DND-41 (cell line): ENCODE measurements around the gene JAGN1.
"Not testable (repeated sequence)": the region's sequence is repeated elsewhere in the genome, so short reads cannot be mapped to it uniquely, and the experiment has no call there.

Experiments
- ATAC-seq: fragments of 200-7000 bp; cut with Tn5 transposase; 3 replicates; pipeline ENCODE4 v1.9.1; 2021; ENCODE audit warnings: low read depth; ENCODE audit not compliant: insufficient read depth
- DNase-seq: peaks from one replicate; pipeline ENCODE4 v3.0.0-alpha.2; 2020
- H2AFZ ChIP-seq: 2 replicates; pipeline ENCODE4 v1.6.0; 2012; ENCODE audit warnings: low read depth, low read length
- H3K27ac ChIP-seq: 2 replicates; pipeline ENCODE4 v1.5.1; 2012; ENCODE audit warnings: low read length, inconsistent platforms
- H3K27me3 ChIP-seq: fragments of 200-600 bp; sonication (generic); 2 replicates; pipeline ENCODE4 v1.6.0; 2012; ENCODE audit warnings: low read length, mild to moderate bottlenecking, inconsistent platforms; ENCODE audit not compliant: insufficient read depth, poor library complexity
- H3K36me3 ChIP-seq: 2 replicates; pipeline ENCODE4 v1.5.1; 2012; ENCODE audit warnings: low read length, inconsistent platforms; ENCODE audit not compliant: insufficient read depth
- H3K4me1 ChIP-seq: 2 replicates; pipeline ENCODE4 v1.5.1; 2012; ENCODE audit warnings: mild to moderate bottlenecking, low read length; ENCODE audit not compliant: insufficient read depth
- H3K4me2 ChIP-seq: 2 replicates; pipeline ENCODE4 v1.6.0; 2012; ENCODE audit warnings: mild to moderate bottlenecking, moderate library complexity, low read length, inconsistent platforms; ENCODE audit not compliant: insufficient read depth
- H3K4me3 ChIP-seq, 2 experiments: fragments of 200-600 bp in 1 of 2; shearing (Covaris generic) in 1 of 2; 2 replicates each; pipeline ENCODE4 v1.5.1; 2012 to 2016; ENCODE audit warnings: inconsistent platforms in 2 of 2, low read length in 2 of 2, mild to moderate bottlenecking in 2 of 2, low read depth in 1 of 2, moderate library complexity in 1 of 2
- H3K79me2 ChIP-seq: 2 replicates; pipeline ENCODE4 v1.6.0; 2012; ENCODE audit warnings: low read length, inconsistent platforms; ENCODE audit not compliant: insufficient read depth
- H3K9ac ChIP-seq: 2 replicates; pipeline ENCODE4 v1.6.0; 2012; ENCODE audit warnings: low read depth, mild to moderate bottlenecking, inconsistent platforms, low read length, moderate library complexity
- H3K9me3 ChIP-seq: 2 replicates; pipeline ENCODE4 v1.5.1; 2012; ENCODE audit warnings: low read length, moderate library complexity, mild to moderate bottlenecking, inconsistent platforms; ENCODE audit not compliant: insufficient read depth, severe bottlenecking
- H4K20me1 ChIP-seq: 2 replicates; pipeline ENCODE4 v1.6.0; 2012; ENCODE audit warnings: low read length; ENCODE audit not compliant: insufficient read depth
- CTCF ChIP-seq: IDR thresholded peaks from 2 replicates; pipeline ENCODE4 v1.5.1; 2012; ENCODE audit warnings: borderline replicate concordance, low read length, moderate library complexity, mild to moderate bottlenecking; ENCODE audit not compliant: poor library complexity, severe bottlenecking; ENCODE audit errors: extremely low read depth
- EZH2 ChIP-seq: IDR thresholded peaks from 3 replicates; pipeline ENCODE4 v1.6.1; 2012; ENCODE audit warnings: borderline replicate concordance, low read depth, mild to moderate bottlenecking, moderate library complexity, low read length, inconsistent platforms; ENCODE audit not compliant: severe bottlenecking

JAGN1 gene

GRCh38 chr3:9875448-9875847, 15.0 kb upstream of the JAGN1 start:
- no peak overlapping the region for H3K4me2 ChIP-seq
- H3K9ac ChIP-seq, result no peak overlapping the region
- no peak overlapping the region for H3K4me3 ChIP-seq
- no peaks in the 10 kb centered on the region for H4K20me1 ChIP-seq
- H3K27me3 ChIP-seq, result peaks cover 5% of the 10 kb centered on the region
- no peaks in the 10 kb centered on the region for H3K36me3 ChIP-seq
- H3K4me1 ChIP-seq, result no peaks in the 10 kb centered on the region
- ATAC-seq, result no peak
- no peak overlapping the region for H2AFZ ChIP-seq
- TF ChIP-seq CTCF (no peak), EZH2 (no peak)
- no peaks in the 10 kb centered on the region for H3K9me3 ChIP-seq
- no peak overlapping the region for H3K27ac ChIP-seq
- H3K79me2 ChIP-seq, result no peaks in the 10 kb centered on the region
- DNase-seq, result no peak

GRCh38 chr3:9876255-9876654, 14.2 kb upstream of the JAGN1 start:
- not testable (repeated sequence) for ATAC-seq, H3K4me1 ChIP-seq, H3K79me2 ChIP-seq, H3K27me3 ChIP-seq, H3K36me3 ChIP-seq, H2AFZ ChIP-seq, DNase-seq, H3K27ac ChIP-seq, H3K9me3 ChIP-seq, H3K4me2 ChIP-seq, H3K4me3 ChIP-seq, H3K9ac ChIP-seq, H4K20me1 ChIP-seq

DNA sequence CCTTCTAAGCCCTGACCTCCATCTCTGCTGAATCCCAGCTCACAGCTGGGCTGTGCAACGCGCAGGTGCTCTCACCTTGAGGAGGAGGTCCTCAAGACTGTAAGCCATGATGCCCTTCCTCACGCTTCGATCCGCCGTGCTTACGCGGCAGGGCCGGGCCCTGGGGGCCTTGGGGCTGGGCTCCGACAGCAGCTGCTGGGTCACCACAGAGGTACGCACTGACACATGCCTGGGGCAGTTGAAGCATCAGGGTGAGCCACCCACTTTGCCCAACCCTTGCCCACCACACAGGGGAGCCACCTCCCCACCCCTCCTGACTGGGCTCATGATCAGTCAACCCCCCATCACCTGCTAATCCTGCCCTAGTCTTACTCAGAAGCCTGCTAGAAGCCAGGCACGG, 13.4 kb upstream of the JAGN1 start:
- Histone ChIP-seq H3K27me3 (peaks cover 5% of the 10 kb centered on the region), H3K27ac (no peak overlapping the region), H3K4me3 (no peak overlapping the region), H3K36me3 (no peaks in the 10 kb centered on the region), H4K20me1 (no peaks in the 10 kb centered on the region), H3K9ac (no peak overlapping the region), H3K79me2 (no peaks in the 10 kb centered on the region), H2AFZ (no peak overlapping the region), H3K4me2 (no peak overlapping the region), H3K9me3 (no peaks in the 10 kb centered on the region), H3K4me1 (no peaks in the 10 kb centered on the region)
- TF ChIP-seq CTCF, result peak; percentile 23
- TF ChIP-seq EZH2, result no peak
- no peak for DNase-seq
- no peak for ATAC-seq

DNA sequence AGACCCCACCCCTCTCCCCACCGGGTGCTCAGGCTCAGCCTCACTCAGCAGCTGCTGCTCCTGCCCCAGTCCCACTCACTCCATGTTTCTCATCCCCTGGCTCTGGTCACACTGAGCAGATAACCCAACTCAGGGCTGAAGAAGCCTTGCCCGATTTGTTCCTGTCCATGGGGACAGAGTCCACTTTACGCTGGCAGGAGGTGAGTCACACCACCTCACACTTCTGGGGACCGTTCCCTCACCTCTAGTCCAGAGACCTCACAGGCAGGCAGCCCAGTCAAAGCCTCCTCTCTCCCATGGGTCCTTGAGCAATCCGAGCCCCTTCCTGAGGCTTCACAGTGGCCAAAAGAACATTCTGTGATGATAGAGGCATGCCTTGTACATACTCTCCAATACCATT, 11.7 kb upstream of the JAGN1 start:
- Histone ChIP-seq H3K36me3 (no peaks in the 10 kb centered on the region), H3K27me3 (peaks cover 5% of the 10 kb centered on the region), H3K9ac (no peak overlapping the region), H3K9me3 (no peaks in the 10 kb centered on the region), H3K79me2 (no peaks in the 10 kb centered on the region), H3K4me1 (no peaks in the 10 kb centered on the region), H3K4me3 (no peak overlapping the region), H3K4me2 (no peak overlapping the region), H4K20me1 (no peaks in the 10 kb centered on the region), H3K27ac (no peak overlapping the region), H2AFZ (no peak overlapping the region)
- no peak for TF ChIP-seq CTCF
- no peak for TF ChIP-seq EZH2
- ATAC-seq (no peak), DNase-seq (no peak)
